Parathyroid adenoma (tissue), 2 donors: ENCODE measurements around the gene EEFSEC.

ENCODE experiments used
- H2AFZ ChIP-seq: fragments of 300-600 bp; sonication (generic); one replicate; pipeline ENCODE4 v1.7.0; 2017; ENCODE audit warnings: antibody characterized with exemption, mild to moderate bottlenecking
- H3K27ac ChIP-seq: fragments of 300-600 bp; sonication (generic); one replicate; pipeline ENCODE4 v1.7.0; 2017
- H3K27me3 ChIP-seq: fragments of 300-600 bp; sonication (generic); one replicate; pipeline ENCODE4 v1.7.0; 2017; ENCODE audit warnings: low read length; ENCODE audit not compliant: control insufficient read depth, insufficient read depth
- H3K36me3 ChIP-seq: fragments of 300-600 bp; sonication (generic); one replicate; pipeline ENCODE4 v1.7.0; 2017; ENCODE audit warnings: low read length; ENCODE audit not compliant: control insufficient read depth, insufficient read depth
- H3K4me1 ChIP-seq: fragments of 300-600 bp; sonication (generic); one replicate; pipeline ENCODE4 v1.7.0; 2017; ENCODE audit warnings: control low read depth
- H3K4me2 ChIP-seq: fragments of 300-600 bp; sonication (generic); one replicate; pipeline ENCODE4 v1.7.0; 2017; ENCODE audit warnings: low read length
- H3K4me3 ChIP-seq: fragments of 300-600 bp; sonication (generic); one replicate; pipeline ENCODE4 v1.7.0; 2017; ENCODE audit warnings: low read depth, low read length
- H3K79me2 ChIP-seq: fragments of 300-600 bp; sonication (generic); one replicate; pipeline ENCODE4 v1.7.0; 2017; ENCODE audit warnings: control low read depth
- H3K9ac ChIP-seq: fragments of 300-600 bp; sonication (generic); one replicate; pipeline ENCODE4 v1.7.0; 2017; ENCODE audit warnings: mild to moderate bottlenecking
- H3K9me3 ChIP-seq: fragments of 300-600 bp; sonication (generic); one replicate; pipeline ENCODE4 v1.7.0; 2017; ENCODE audit warnings: low read length; ENCODE audit not compliant: control insufficient read depth
- TF ChIP-seq, protein P1 (sequence below): fragments of 300-600 bp; sonication (generic); IDR thresholded peaks from one replicate; pipeline ENCODE4 v1.7.0; 2017; ENCODE audit warnings: antibody characterized with exemption, mild to moderate bottlenecking
- donor health status: primary hyperparathyroidism.

Gene EEFSEC

DNA sequence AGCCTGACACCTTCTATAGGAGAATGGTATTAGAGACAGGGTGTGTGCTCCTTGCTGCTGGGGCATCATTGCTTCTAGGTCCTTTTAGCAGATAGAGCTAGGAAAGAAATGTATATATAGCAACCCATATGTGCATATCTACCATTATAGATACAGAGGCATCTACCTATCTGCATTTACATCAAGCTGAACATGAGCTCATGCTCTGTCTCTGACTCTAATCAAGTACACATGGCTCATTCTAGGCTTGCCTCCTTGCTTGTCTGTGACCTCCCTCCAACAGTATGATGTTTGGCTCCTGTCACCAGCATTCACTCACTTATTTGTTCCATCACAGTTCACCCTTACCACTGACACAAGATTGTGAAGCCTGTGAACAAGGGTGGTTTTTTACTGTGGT, 133.4 kb downstream of the EEFSEC start:
- Histone ChIP-seq H3K79me2 (no peaks in the 10 kb centered on the region), H3K4me3 (no peak overlapping the region), H3K27me3 (no peaks in the 10 kb centered on the region), H3K4me1 (no peaks in the 10 kb centered on the region), H3K9ac (no peak overlapping the region), H3K9me3 (no peaks in the 10 kb centered on the region), H3K27ac (no peak overlapping the region), H2AFZ (no peak overlapping the region), H3K36me3 (no peaks in the 10 kb centered on the region), H3K4me2 (no peak overlapping the region)
- TF ChIP-seq, protein P1, sequence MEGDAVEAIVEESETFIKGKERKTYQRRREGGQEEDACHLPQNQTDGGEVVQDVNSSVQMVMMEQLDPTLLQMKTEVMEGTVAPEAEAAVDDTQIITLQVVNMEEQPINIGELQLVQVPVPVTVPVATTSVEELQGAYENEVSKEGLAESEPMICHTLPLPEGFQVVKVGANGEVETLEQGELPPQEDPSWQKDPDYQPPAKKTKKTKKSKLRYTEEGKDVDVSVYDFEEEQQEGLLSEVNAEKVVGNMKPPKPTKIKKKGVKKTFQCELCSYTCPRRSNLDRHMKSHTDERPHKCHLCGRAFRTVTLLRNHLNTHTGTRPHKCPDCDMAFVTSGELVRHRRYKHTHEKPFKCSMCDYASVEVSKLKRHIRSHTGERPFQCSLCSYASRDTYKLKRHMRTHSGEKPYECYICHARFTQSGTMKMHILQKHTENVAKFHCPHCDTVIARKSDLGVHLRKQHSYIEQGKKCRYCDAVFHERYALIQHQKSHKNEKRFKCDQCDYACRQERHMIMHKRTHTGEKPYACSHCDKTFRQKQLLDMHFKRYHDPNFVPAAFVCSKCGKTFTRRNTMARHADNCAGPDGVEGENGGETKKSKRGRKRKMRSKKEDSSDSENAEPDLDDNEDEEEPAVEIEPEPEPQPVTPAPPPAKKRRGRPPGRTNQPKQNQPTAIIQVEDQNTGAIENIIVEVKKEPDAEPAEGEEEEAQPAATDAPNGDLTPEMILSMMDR, result no peak

DNA sequence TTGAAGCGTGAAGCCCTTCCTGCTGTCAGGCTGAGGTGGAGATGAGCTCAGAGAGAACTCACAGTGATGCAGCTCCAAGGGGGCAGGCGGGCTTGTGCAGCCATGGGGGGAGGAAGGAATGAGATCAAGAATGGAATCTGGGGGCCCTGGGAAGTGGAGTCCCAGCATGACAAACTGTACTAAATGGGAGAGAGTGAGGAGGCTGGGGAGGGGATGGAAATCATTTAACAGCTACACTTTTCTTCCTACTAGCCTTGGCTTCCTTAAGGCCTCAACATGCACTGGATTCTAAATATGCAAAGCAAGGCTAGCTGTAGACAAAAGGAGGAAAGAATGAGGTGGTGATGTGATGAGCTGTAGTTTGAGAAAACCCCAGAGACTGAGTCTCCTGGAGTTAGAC, 133.9 kb downstream of the EEFSEC start:
- Histone ChIP-seq H3K9me3 (no peaks in the 10 kb centered on the region), H3K27ac (no peak overlapping the region), H3K36me3 (no peaks in the 10 kb centered on the region), H3K4me1 (no peaks in the 10 kb centered on the region), H3K4me3 (no peak overlapping the region), H3K9ac (no peak overlapping the region), H3K27me3 (no peaks in the 10 kb centered on the region), H3K4me2 (no peak overlapping the region), H3K79me2 (no peaks in the 10 kb centered on the region), H2AFZ (no peak overlapping the region)
- TF ChIP-seq, protein P1, result no peak

DNA sequence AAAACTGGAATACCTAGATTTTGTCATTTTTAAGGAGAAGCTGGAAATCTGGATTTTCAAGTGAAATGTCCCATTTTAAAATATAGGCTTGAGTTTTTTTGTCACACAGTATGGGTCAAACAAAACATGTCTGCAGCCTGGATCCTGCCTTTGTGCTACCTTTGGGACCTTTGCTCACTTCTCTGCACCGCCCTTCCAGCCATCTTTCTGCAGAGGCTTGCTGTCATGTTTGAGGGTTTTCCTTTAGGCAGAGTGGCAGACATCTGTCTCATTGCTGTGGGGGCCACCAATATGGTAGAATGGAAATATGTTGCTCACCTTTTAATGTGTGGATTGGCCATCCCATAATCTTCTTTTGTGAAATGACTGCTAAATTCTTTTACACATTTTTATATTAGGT, 136.3 kb downstream of the EEFSEC start:
- Histone ChIP-seq H3K4me1 (no peaks in the 10 kb centered on the region), H3K9me3 (no peaks in the 10 kb centered on the region), H3K4me2 (no peak overlapping the region), H3K4me3 (no peak overlapping the region), H3K27ac (no peak overlapping the region), H2AFZ (no peak overlapping the region), H3K79me2 (no peaks in the 10 kb centered on the region), H3K9ac (no peak overlapping the region), H3K36me3 (no peaks in the 10 kb centered on the region), H3K27me3 (no peaks in the 10 kb centered on the region)
- TF ChIP-seq, protein P1, result no peak

DNA sequence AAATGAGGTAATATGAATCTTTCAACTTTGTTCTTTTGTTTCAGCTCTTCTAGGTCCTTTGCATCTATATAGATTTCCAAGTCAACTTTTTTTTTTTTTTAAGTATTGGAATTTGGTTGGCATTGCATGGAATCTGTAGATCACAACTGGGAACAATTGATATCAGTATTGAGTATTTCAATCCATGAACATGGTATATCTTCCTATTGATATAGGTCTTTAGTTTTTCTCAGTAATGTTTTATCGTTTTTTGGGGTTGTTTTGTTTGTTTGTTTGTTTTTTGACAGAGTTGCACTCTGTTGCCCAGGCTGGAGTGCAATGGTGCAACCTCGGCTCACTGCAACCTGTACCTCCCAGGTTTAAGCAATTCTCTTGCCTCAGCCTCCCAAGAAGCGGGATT, 137.2 kb downstream of the EEFSEC start:
- Histone ChIP-seq H3K9ac (no peak overlapping the region), H3K4me3 (no peak overlapping the region), H3K9me3 (no peaks in the 10 kb centered on the region), H3K4me2 (no peak overlapping the region), H3K36me3 (no peaks in the 10 kb centered on the region), H3K79me2 (no peaks in the 10 kb centered on the region), H3K27me3 (no peaks in the 10 kb centered on the region), H2AFZ (no peak overlapping the region), H3K27ac (no peak overlapping the region), H3K4me1 (no peaks in the 10 kb centered on the region)
- TF ChIP-seq, protein P1, result no peak

DNA sequence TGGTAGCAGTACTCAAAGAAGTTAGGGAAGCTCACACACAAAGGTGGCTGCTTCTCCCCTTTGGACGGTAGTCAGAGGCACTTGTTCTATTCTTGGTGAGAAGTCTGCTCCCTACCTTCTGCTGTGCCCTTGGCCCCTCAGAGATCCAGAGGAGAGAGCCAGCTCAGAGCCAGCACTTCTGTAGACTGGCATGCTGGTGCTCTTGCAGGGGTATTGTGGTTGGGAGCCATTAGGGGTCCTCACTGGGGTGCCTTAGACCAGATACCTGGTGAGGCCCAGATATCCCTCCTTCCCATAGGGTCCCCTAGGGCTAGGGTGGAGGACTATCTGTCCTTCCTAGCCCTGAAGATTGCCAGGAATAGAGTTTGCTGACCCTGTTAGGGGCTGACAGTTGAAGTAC, 140.6 kb downstream of the EEFSEC start:
- Histone ChIP-seq H3K27ac (no peak overlapping the region), H3K4me1 (no peaks in the 10 kb centered on the region), H3K4me3 (no peak overlapping the region), H3K36me3 (no peaks in the 10 kb centered on the region), H3K9ac (no peak overlapping the region), H3K9me3 (no peaks in the 10 kb centered on the region), H3K4me2 (no peak overlapping the region), H3K79me2 (no peaks in the 10 kb centered on the region), H3K27me3 (no peaks in the 10 kb centered on the region), H2AFZ (no peak overlapping the region)
- TF ChIP-seq, protein P1, result no peak
